HepG2 (cell line): ENCODE data around the gene POFUT2. TPM values are rescaled to one million over a fixed set of nuclear protein-coding genes. Genes with fewer than 3 reads are reported as not detected.

Experiments used
- BRCA1 ChIP-seq: sonication (generic); formaldehyde crosslinking; IDR thresholded peaks from 2 replicates; pipeline ENCODE4 v1.4.0; 2020; ENCODE audit warnings: missing genetic modification reagents
- ETV5 ChIP-seq: IDR thresholded peaks from 2 replicates; pipeline ENCODE4 v1.6.1; 2018; ENCODE audit warnings: missing biosample characterization, missing genetic modification reagents, inconsistent platforms, borderline replicate concordance
- NR2F2 ChIP-seq: IDR thresholded peaks from 2 replicates; pipeline ENCODE4 v1.6.1; 2012; ENCODE audit warnings: low read depth, inconsistent platforms, borderline replicate concordance
- PRDM15 ChIP-seq: sonication (generic); formaldehyde crosslinking; IDR thresholded peaks from 2 replicates; pipeline ENCODE4 v1.4.0; 2020; ENCODE audit warnings: missing genetic modification reagents
- RARA ChIP-seq: IDR thresholded peaks from 2 replicates; pipeline ENCODE4 v1.6.1; 2016; ENCODE audit warnings: missing genetic modification reagents, missing compliant biosample characterization
- SATB2 ChIP-seq: sonication (generic); formaldehyde crosslinking; IDR thresholded peaks from 2 replicates; pipeline ENCODE4 v1.5.0; 2020; ENCODE audit warnings: missing genetic modification reagents
- SOX13 ChIP-seq, 3 experiments: fragments of 450-650 bp in 1 of 3; sonication (generic) in 1 of 3; formaldehyde crosslinking in 1 of 3; IDR thresholded peaks in 2 of 3; conservative IDR thresholded peaks in 1 of 3; 2 replicates each; pipeline versions ENCODE4 v1.5.0 to v1.6.1; 2016 to 2020; ENCODE audit warnings: antibody characterized with exemption in 1 of 3, mild to moderate bottlenecking in 1 of 3, missing compliant biosample characterization in 1 of 3, missing genetic modification reagents in 1 of 3, moderate library complexity in 1 of 3
- ZFP1 ChIP-seq: IDR thresholded peaks from 2 replicates; pipeline ENCODE4 v1.6.1; 2016
- ZFP91 ChIP-seq: sonication (generic); formaldehyde crosslinking; IDR thresholded peaks from 2 replicates; pipeline ENCODE4 v1.9.0; 2022; ENCODE audit warnings: missing genetic modification reagents, mild to moderate bottlenecking, borderline replicate concordance
- ZNF564 ChIP-seq: sonication (generic); formaldehyde crosslinking; IDR thresholded peaks from 2 replicates; pipeline ENCODE4 v1.8.1; 2023; ENCODE audit warnings: mild to moderate bottlenecking, missing genetic modification reagents
- ZNF703 ChIP-seq: sonication (generic); formaldehyde crosslinking; IDR thresholded peaks from 2 replicates; pipeline ENCODE4 v1.5.1; 2020; ENCODE audit warnings: missing genetic modification reagents, mild to moderate bottlenecking, moderate library complexity, borderline replicate concordance
- ZNF776 ChIP-seq: sonication (generic); formaldehyde crosslinking; IDR thresholded peaks from 2 replicates; pipeline ENCODE4 v1.4.0; 2020; ENCODE audit warnings: mild to moderate bottlenecking, missing genetic modification reagents
- polyA plus RNA-seq, 8 experiments: library from polyadenylated mRNA; depleted of rRNA in 3 of 8; stranded (reverse) in 7 of 8; unstranded in 1 of 8; fragments of >200 nt; fragmentation: Illumina TruSeq in 4 of 8; extraction: Trizol in 4 of 8; gene quantifications; 2 replicates each; pipeline versions ENCODE4 v1.2.1 to v1.2.3, GENCODE V29; 2011 to 2016; ENCODE audit warnings: low read depth in 4 of 8, missing spikeins in 1 of 8, mixed read lengths in 1 of 8; ENCODE audit not compliant: insufficient read depth in 1 of 8
- total RNA-seq, 5 experiments: library from RNA; depleted of rRNA; stranded (reverse); fragments of >200 nt; fragmentation: Illumina TruSeq; extraction: Trizol; gene quantifications; 2 replicates each; pipeline ENCODE4 v1.2.3, GENCODE V29; 2016; ENCODE audit warnings: low read depth in 1 of 5
- TF ChIP-seq, protein P1 (sequence below): sonication (generic); formaldehyde crosslinking; IDR thresholded peaks from 2 replicates; pipeline ENCODE4 v1.8.0; 2022; ENCODE audit warnings: missing genetic modification reagents, mild to moderate bottlenecking, moderate library complexity, borderline replicate concordance
- TF ChIP-seq, protein P2 (sequence below): sonication (generic); formaldehyde crosslinking; IDR thresholded peaks from 2 replicates; pipeline ENCODE4 v1.5.0; 2020; ENCODE audit warnings: mild to moderate bottlenecking, missing genetic modification reagents
- TF ChIP-seq, protein P3 (sequence below): sonication (generic); formaldehyde crosslinking; IDR thresholded peaks from 2 replicates; pipeline ENCODE4 v1.5.0; 2020; ENCODE audit warnings: mild to moderate bottlenecking, missing genetic modification reagents, borderline replicate concordance

Gene POFUT2
- total and polyA plus RNA-seq, 2 of the 13 experiments (the other 11 are each of a cell fraction or from before 2014, with no cell fraction given), result 22.8 to 24.0 TPM

GRCh38 chr21:45292399-45293219 is 4.9 kb upstream of the POFUT2 start (continued):
- TF ChIP-seq SATB2 (CRISPR knock-in tag) (no peak), ZNF703 (CRISPR knock-in tag) (no peak), BRCA1 (CRISPR knock-in tag) (no peak), ZNF564 (0 out of 2 replicates have a peak, but pooled peaks have one; percentile 52), RARA (CRISPR knock-in tag) (no peak), ZFP1 (CRISPR knock-in tag) (0 out of 2 replicates have a peak, but pooled peaks have one; percentile 44), ZNF776 (no peak), SOX13 (IDR thresholded peaks at IDR 0.05) (no peak), SOX13 (CRISPR knock-in tag; conservative IDR thresholded peaks at IDR 0.05 in 1 of 2, IDR thresholded peaks at IDR 0.05 in 1 of 2) (peak in 1 of 2 experiments; percentile 37; a peak in 1 of 4 replicates), ZFP91 (CRISPR knock-in tag) (peak; percentile 71), PRDM15 (CRISPR knock-in tag) (no peak), NR2F2 (peak; percentile 13; the same call in 1 of the 2 replicates), ETV5 (CRISPR knock-in tag) (peak; percentile 59)
- TF ChIP-seq, protein P1, sequence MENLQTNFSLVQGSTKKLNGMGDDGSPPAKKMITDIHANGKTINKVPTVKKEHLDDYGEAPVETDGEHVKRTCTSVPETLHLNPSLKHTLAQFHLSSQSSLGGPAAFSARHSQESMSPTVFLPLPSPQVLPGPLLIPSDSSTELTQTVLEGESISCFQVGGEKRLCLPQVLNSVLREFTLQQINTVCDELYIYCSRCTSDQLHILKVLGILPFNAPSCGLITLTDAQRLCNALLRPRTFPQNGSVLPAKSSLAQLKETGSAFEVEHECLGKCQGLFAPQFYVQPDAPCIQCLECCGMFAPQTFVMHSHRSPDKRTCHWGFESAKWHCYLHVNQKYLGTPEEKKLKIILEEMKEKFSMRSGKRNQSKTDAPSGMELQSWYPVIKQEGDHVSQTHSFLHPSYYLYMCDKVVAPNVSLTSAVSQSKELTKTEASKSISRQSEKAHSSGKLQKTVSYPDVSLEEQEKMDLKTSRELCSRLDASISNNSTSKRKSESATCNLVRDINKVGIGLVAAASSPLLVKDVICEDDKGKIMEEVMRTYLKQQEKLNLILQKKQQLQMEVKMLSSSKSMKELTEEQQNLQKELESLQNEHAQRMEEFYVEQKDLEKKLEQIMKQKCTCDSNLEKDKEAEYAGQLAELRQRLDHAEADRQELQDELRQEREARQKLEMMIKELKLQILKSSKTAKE (CRISPR knock-in tag), result no peak
- TF ChIP-seq, protein P2, sequence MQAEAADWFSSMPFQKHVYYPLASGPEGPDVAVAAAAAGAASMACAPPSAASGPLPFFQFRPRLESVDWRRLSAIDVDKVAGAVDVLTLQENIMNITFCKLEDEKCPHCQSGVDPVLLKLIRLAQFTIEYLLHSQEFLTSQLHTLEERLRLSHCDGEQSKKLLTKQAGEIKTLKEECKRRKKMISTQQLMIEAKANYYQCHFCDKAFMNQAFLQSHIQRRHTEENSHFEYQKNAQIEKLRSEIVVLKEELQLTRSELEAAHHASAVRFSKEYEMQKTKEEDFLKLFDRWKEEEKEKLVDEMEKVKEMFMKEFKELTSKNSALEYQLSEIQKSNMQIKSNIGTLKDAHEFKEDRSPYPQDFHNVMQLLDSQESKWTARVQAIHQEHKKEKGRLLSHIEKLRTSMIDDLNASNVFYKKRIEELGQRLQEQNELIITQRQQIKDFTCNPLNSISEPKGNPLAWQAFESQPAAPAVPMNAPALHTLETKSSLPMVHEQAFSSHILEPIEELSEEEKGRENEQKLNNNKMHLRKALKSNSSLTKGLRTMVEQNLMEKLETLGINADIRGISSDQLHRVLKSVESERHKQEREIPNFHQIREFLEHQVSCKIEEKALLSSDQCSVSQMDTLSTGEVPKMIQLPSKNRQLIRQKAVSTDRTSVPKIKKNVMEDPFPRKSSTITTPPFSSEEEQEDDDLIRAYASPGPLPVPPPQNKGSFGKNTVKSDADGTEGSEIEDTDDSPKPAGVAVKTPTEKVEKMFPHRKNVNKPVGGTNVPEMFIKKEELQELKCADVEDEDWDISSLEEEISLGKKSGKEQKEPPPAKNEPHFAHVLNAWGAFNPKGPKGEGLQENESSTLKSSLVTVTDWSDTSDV (CRISPR knock-in tag), result 0 out of 2 replicates have a peak, but pooled peaks have one; percentile 65
- TF ChIP-seq, protein P3, sequence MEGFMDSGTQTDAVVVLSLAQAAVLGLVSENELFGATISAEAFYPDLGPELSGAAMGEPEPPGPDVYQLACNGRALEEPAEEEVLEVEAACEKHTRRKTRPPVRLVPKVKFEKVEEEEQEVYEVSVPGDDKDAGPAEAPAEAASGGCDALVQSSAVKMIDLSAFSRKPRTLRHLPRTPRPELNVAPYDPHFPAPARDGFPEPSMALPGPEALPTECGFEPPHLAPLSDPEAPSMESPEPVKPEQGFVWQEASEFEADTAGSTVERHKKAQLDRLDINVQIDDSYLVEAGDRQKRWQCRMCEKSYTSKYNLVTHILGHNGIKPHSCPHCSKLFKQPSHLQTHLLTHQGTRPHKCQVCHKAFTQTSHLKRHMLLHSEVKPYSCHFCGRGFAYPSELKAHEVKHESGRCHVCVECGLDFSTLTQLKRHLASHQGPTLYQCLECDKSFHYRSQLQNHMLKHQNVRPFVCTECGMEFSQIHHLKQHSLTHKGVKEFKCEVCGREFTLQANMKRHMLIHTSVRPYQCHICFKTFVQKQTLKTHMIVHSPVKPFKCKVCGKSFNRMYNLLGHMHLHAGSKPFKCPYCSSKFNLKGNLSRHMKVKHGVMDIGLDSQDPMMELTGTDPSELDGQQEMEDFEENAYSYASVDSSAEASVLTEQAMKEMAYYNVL, result no peak
